IMR-90 (cell line): ENCODE data around the gene AKR1C8. TPM values are rescaled to one million over a fixed set of nuclear protein-coding genes. Genes with fewer than 3 reads are reported as not detected.

ENCODE experiments used
- ATAC-seq: fragments of 200-7000 bp; cut with Tn5 transposase; 2 replicates; pipeline ENCODE4 v1.9.1; 2020; ENCODE audit warnings: low read depth, mild to moderate bottlenecking, moderate library complexity
- BruUV-seq: library from RNA; stranded (reverse); fragments of 400-500 nt; replicated peaks from 2 replicates; lab custom pipeline; 2021; lab: Mats Ljungman, UMichigan
- CTCF ChIA-PET: fragments of 300-600 bp; formaldehyde crosslinking; extraction: SDS; loops from one replicate; lab custom pipeline; 2021; ENCODE audit warnings: antibody characterized with exemption; lab: Yijun Ruan, JAX
- POLR2A ChIA-PET: fragments of 300-600 bp; sonication (Branson Sonifier 250); formaldehyde crosslinking; loops from one replicate; lab custom pipeline; 2022; ENCODE audit warnings: antibody characterized with exemption; ENCODE audit not compliant: unreplicated experiment; lab: Charles Lee
- DNase-seq: peaks from one replicate; pipeline ENCODE4 v3.0.0; 2013
- H2AFZ ChIP-seq: replicated peaks from 2 replicates; pipeline ENCODE3; 2013; ENCODE audit warnings: low read length, mild to moderate bottlenecking; ENCODE audit not compliant: poor library complexity
- H2AK5ac ChIP-seq: 2 replicates; pipeline ENCODE4 v1.6.1; 2013; ENCODE audit warnings: low read depth, low read length, inconsistent platforms
- H2AK9ac ChIP-seq: replicated peaks from 2 replicates; pipeline ENCODE3; 2013; ENCODE audit warnings: mild to moderate bottlenecking, low read depth, low read length, moderate library complexity; ENCODE audit not compliant: poor library complexity
- H2BK120ac ChIP-seq: 2 replicates; pipeline ENCODE4 v1.6.1; 2013; ENCODE audit warnings: low read depth, low read length, inconsistent platforms
- H2BK15ac ChIP-seq: 3 replicates; pipeline ENCODE4 v1.6.1; 2013; ENCODE audit warnings: low read depth, low read length, inconsistent platforms
- H2BK20ac ChIP-seq: 2 replicates; pipeline ENCODE4 v1.6.1; 2013; ENCODE audit warnings: low read depth, mild to moderate bottlenecking, inconsistent platforms, low read length, moderate library complexity
- H2BK5ac ChIP-seq: 2 replicates; pipeline ENCODE4 v1.6.1; 2013; ENCODE audit warnings: mild to moderate bottlenecking, low read depth, low read length, inconsistent platforms; ENCODE audit not compliant: poor library complexity, severe bottlenecking
- H3K14ac ChIP-seq: replicated peaks from 2 replicates; pipeline ENCODE4 v1.6.1; 2013; ENCODE audit warnings: low read depth, low read length, inconsistent platforms
- H3K18ac ChIP-seq: 2 replicates; pipeline ENCODE4 v1.6.1; 2013; ENCODE audit warnings: low read depth, low read length, control low read depth
- H3K23ac ChIP-seq: 2 replicates; pipeline ENCODE4 v1.6.1; 2013; ENCODE audit warnings: low read depth, low read length, inconsistent platforms
- H3K27ac ChIP-seq: 2 replicates; pipeline ENCODE4 v1.5.1; 2013; ENCODE audit warnings: mild to moderate bottlenecking, control low read depth, low read length; ENCODE audit not compliant: insufficient read depth
- H3K27me3 ChIP-seq: 2 replicates; pipeline ENCODE4 v1.6.1; 2013; ENCODE audit warnings: low read length; ENCODE audit not compliant: control insufficient read depth, insufficient read depth
- H3K36me3 ChIP-seq: 2 replicates; pipeline ENCODE4 v1.6.1; 2013; ENCODE audit warnings: low read length, mixed read lengths; ENCODE audit not compliant: control insufficient read depth, insufficient read depth
- H3K4ac ChIP-seq: 2 replicates; pipeline ENCODE4 v1.6.1; 2013; ENCODE audit warnings: low read depth, low read length, inconsistent platforms
- H3K4me1 ChIP-seq: 2 replicates; pipeline ENCODE4 v1.6.1; 2013; ENCODE audit warnings: low read length, mixed read lengths; ENCODE audit not compliant: control insufficient read depth, insufficient read depth
- H3K4me2 ChIP-seq: 2 replicates; pipeline ENCODE4 v1.6.1; 2013; ENCODE audit warnings: low read depth, mild to moderate bottlenecking, control low read depth, low read length, moderate library complexity
- H3K4me3 ChIP-seq: 2 replicates; pipeline ENCODE4 v1.5.1; 2013; ENCODE audit warnings: low read depth, mild to moderate bottlenecking, control low read depth, low read length, moderate library complexity; ENCODE audit not compliant: insufficient read depth
- H3K56ac ChIP-seq: 2 replicates; pipeline ENCODE4 v1.6.1; 2013; ENCODE audit warnings: low read length, inconsistent platforms; ENCODE audit not compliant: insufficient read depth; ENCODE audit errors: extremely low read depth
- H3K79me1 ChIP-seq, 2 experiments: 2 replicates each; pipeline ENCODE4 v1.6.1; 2013; ENCODE audit warnings: low read length in 2 of 2, inconsistent platforms in 1 of 2, low read depth in 1 of 2
- H3K9ac ChIP-seq: 2 replicates; pipeline ENCODE4 v1.6.1; 2013; ENCODE audit warnings: low read depth, low read length, control low read depth
- H3K9me1 ChIP-seq: 2 replicates; pipeline ENCODE4 v1.6.1; 2013; ENCODE audit warnings: low read length, inconsistent platforms; ENCODE audit not compliant: insufficient read depth
- H3K9me3 ChIP-seq: 2 replicates; pipeline ENCODE4 v1.6.1; 2013; ENCODE audit warnings: low read length; ENCODE audit not compliant: control insufficient read depth, insufficient read depth
- H4K20me1 ChIP-seq: 2 replicates; pipeline ENCODE4 v1.6.1; 2013; ENCODE audit warnings: low read length, inconsistent platforms; ENCODE audit not compliant: insufficient read depth
- H4K5ac ChIP-seq: 2 replicates; pipeline ENCODE4 v1.6.1; 2013; ENCODE audit warnings: mild to moderate bottlenecking, low read depth, low read length, control low read depth
- H4K8ac ChIP-seq, 2 experiments: 2 replicates each; pipeline ENCODE4 v1.6.1; 2013; ENCODE audit warnings: low read depth in 2 of 2, low read length in 2 of 2, control low read depth in 1 of 2, inconsistent platforms in 1 of 2
- H4K91ac ChIP-seq: 2 replicates; pipeline ENCODE4 v1.6.1; 2013; ENCODE audit warnings: low read depth, low read length, inconsistent platforms; ENCODE audit not compliant: insufficient read depth
- CEBPB ChIP-seq: IDR thresholded peaks from 2 replicates; pipeline ENCODE4 v1.6.1; 2012; ENCODE audit warnings: low read depth, low read length, improper control_type of control experiment
- CHD1 ChIP-seq: IDR thresholded peaks from 2 replicates; pipeline ENCODE4 v1.6.1; 2012; ENCODE audit warnings: low read depth, low read length, improper control_type of control experiment
- FOS ChIP-seq: fragments of 150-350 bp; IDR thresholded peaks from 2 replicates; pipeline ENCODE4 v1.6.1; 2016; ENCODE audit warnings: low read depth, low read length
- MAZ ChIP-seq: IDR thresholded peaks from 2 replicates; pipeline ENCODE4 v1.6.1; 2012; ENCODE audit warnings: low read depth, mild to moderate bottlenecking, low read length, improper control_type of control experiment, moderate library complexity, borderline replicate concordance
- MXI1 ChIP-seq: IDR thresholded peaks from 2 replicates; pipeline ENCODE4 v1.6.1; 2012; ENCODE audit warnings: low read depth, mild to moderate bottlenecking, low read length, moderate library complexity, borderline replicate concordance
- NFE2L2 ChIP-seq: fragments of 150-350 bp; IDR thresholded peaks from 2 replicates; pipeline ENCODE4 v1.6.1; 2016; ENCODE audit warnings: low read depth, mild to moderate bottlenecking, low read length
- POLR2A ChIP-seq: IDR thresholded peaks from 2 replicates; pipeline ENCODE4 v1.6.1; 2012; ENCODE audit warnings: mild to moderate bottlenecking, low read depth, low read length
- RAD21 ChIP-seq: IDR thresholded peaks from 2 replicates; pipeline ENCODE4 v1.6.1; 2012; ENCODE audit warnings: low read length, improper control_type of control experiment
- RCOR1 ChIP-seq: IDR thresholded peaks from 2 replicates; pipeline ENCODE4 v1.6.1; 2012; ENCODE audit warnings: mild to moderate bottlenecking, low read length, improper control_type of control experiment; ENCODE audit not compliant: insufficient replicate concordance
- RFX5 ChIP-seq: IDR thresholded peaks from 2 replicates; pipeline ENCODE4 v1.8.0; 2012; ENCODE audit warnings: low read depth, mild to moderate bottlenecking, low read length, moderate library complexity
- WGBS, 2 experiments: methylation state at CpG; one replicate each; pipeline versions ENCODE4 v1.1.5 to v1.1.7; 2013; ENCODE audit warnings: missing lambda C conversion rate in 2 of 2; ENCODE audit not compliant: insufficient read length in 1 of 2; ENCODE audit errors: extremely low coverage in 2 of 2; 5-methylcytosine and 5-hydroxymethylcytosine counted together
- dilution Hi-C: fragments of 300-500 bp; cut with HindIII; formaldehyde crosslinking; loops from one replicate; pipeline ENCODE4 v1.14.3; 2018; ENCODE audit warnings: low sequenced_read_pairs; ENCODE audit not compliant: unreplicated experiment
- in situ Hi-C: fragments of 300-500 bp; cut with MboI; formaldehyde crosslinking; loops from 3 replicates; pipeline ENCODE4 v1.14.3; 2019; ENCODE audit warnings: low sequenced_read_pairs, inconsistent platforms, mixed read lengths
- intact Hi-C: fragments of 100-400 bp; cut with micrococcal nuclease; formaldehyde crosslinking; loops from 2 replicates; pipeline ENCODE4 v1.10.0; 2022
- polyA plus RNA-seq, 3 experiments: library from polyadenylated mRNA; depleted of rRNA; stranded (reverse); fragments of >200 nt; gene quantifications; 2 replicates each; pipeline ENCODE4 v1.2.3, GENCODE V29; 2012; ENCODE audit warnings: low replicate concordance in 1 of 3
- total RNA-seq: library from RNA; depleted of rRNA; stranded (reverse); fragments of >200 nt; gene quantifications from 2 replicates; pipeline ENCODE4 v1.2.3, GENCODE V29; 2012
- TF ChIP-seq, protein P1 (sequence below): fragments of 150-350 bp; IDR thresholded peaks from 2 replicates; pipeline ENCODE4 v1.6.1; 2017; ENCODE audit warnings: mild to moderate bottlenecking, antibody characterized with exemption, low read length, low read depth
- TF ChIP-seq, protein P2 (sequence below): fragments of 150-350 bp; IDR thresholded peaks from 2 replicates; pipeline ENCODE4 v1.6.1; 2016; ENCODE audit warnings: low read depth, mild to moderate bottlenecking, low read length, moderate library complexity, borderline replicate concordance

AKR1C8 gene
- total and polyA plus RNA-seq, 2 of the 4 experiments (the other 2 are of a cell fraction) = not detected

- TF ChIP-seq RFX5 (no peak), MAZ (no peak), POLR2A (no peak), MXI1 (no peak), CHD1 (no peak), FOS (no peak), RAD21 (no peak), RCOR1 (no peak), NFE2L2 (no peak), CEBPB (no peak)
- TF ChIP-seq, protein P1, sequence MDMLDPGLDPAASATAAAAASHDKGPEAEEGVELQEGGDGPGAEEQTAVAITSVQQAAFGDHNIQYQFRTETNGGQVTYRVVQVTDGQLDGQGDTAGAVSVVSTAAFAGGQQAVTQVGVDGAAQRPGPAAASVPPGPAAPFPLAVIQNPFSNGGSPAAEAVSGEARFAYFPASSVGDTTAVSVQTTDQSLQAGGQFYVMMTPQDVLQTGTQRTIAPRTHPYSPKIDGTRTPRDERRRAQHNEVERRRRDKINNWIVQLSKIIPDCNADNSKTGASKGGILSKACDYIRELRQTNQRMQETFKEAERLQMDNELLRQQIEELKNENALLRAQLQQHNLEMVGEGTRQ = no peak
- TF ChIP-seq, protein P2, sequence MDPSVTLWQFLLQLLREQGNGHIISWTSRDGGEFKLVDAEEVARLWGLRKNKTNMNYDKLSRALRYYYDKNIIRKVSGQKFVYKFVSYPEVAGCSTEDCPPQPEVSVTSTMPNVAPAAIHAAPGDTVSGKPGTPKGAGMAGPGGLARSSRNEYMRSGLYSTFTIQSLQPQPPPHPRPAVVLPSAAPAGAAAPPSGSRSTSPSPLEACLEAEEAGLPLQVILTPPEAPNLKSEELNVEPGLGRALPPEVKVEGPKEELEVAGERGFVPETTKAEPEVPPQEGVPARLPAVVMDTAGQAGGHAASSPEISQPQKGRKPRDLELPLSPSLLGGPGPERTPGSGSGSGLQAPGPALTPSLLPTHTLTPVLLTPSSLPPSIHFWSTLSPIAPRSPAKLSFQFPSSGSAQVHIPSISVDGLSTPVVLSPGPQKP = no peak
- Histone ChIP-seq H2BK20ac (no peak overlapping the region), H3K4me2 (no peak overlapping the region), H3K56ac (no peak overlapping the region), H3K9me3 (no peaks in the 10 kb centered on the region), H2AFZ (no peak overlapping the region), H3K79me1 (no peaks in the 10 kb centered on the region), H4K20me1 (no peaks in the 10 kb centered on the region), H4K5ac (no peak overlapping the region), H2BK15ac (no peak overlapping the region), H3K9ac (no peak overlapping the region), H3K36me3 (no peaks in the 10 kb centered on the region), H2BK5ac (no peak overlapping the region), H3K4me3 (no peak overlapping the region), H4K8ac (no peak overlapping the region), H2AK9ac (no peak overlapping the region), H3K18ac (no peak overlapping the region), H3K23ac (no peak overlapping the region), H2AK5ac (no peak overlapping the region), H3K27me3 (no peaks in the 10 kb centered on the region), H4K91ac (no peak overlapping the region), H3K9me1 (no peaks in the 10 kb centered on the region), H3K4ac (no peak overlapping the region), H3K27ac (no peak overlapping the region), H3K14ac (no peak overlapping the region), H2BK120ac (no peak overlapping the region), H3K4me1 (no peaks in the 10 kb centered on the region)
- WGBS, 2 experiments = no CpG with 5 or more reads among the region's 2 CpGs
- no TSS peak for BruUV-seq
- POLR2A ChIA-PET = no interaction called here
- in situ Hi-C loops = no loop called here
- intact Hi-C loops = loop anchor here (1.0 kb wide), 1 partner anchor 37 kb away; no protein-coding TSS in a partner anchor
- CTCF ChIA-PET = no interaction called here
- DNase-seq = no peak
- dilution Hi-C loops = no loop called here
- ATAC-seq = no peak
Measured at GRCh38 chr10:5233324-5233723, 48.4 kb upstream of the AKR1C8 start.
